Muscle of leg (tissue), 11 donors: Measurements from ENCODE around the gene COL20A1. TPM values are rescaled to one million over a fixed set of nuclear protein-coding genes. Genes with fewer than 3 reads are reported as not detected.
A peak's percentile ranks its signal among the peaks of the same experiment; 100 is the strongest.

Experiments used
- DNase-seq: peaks from one replicate; pipeline ENCODE4 v3.0.0; 2013
- H3K27ac ChIP-seq: one replicate; pipeline ENCODE4 v1.5.1; 2013; ENCODE audit warnings: mild to moderate bottlenecking, low read length, control low read depth
- H3K27me3 ChIP-seq: one replicate; pipeline ENCODE4 v1.6.1; 2013; ENCODE audit warnings: low read length; ENCODE audit not compliant: control insufficient read depth, insufficient read depth
- H3K36me3 ChIP-seq: one replicate; pipeline ENCODE4 v1.6.1; 2013; ENCODE audit warnings: low read length; ENCODE audit not compliant: control insufficient read depth, insufficient read depth
- H3K4me1 ChIP-seq: one replicate; pipeline ENCODE4 v1.6.1; 2013; ENCODE audit warnings: low read length; ENCODE audit not compliant: control insufficient read depth, insufficient read depth
- H3K4me3 ChIP-seq: one replicate; pipeline ENCODE4 v1.5.1; 2013; ENCODE audit warnings: low read length, control low read depth
- H3K9me3 ChIP-seq: replicated peaks from 2 replicates; pipeline ENCODE4 v1.6.1; 2013; ENCODE audit warnings: low read depth, low read length; ENCODE audit not compliant: control insufficient read depth
- WGBS: methylation state at CpG from one replicate; pipeline ENCODE4 v1.1.5; 2013; ENCODE audit warnings: missing lambda C conversion rate; ENCODE audit not compliant: insufficient coverage; 5-methylcytosine and 5-hydroxymethylcytosine counted together
- polyA plus RNA-seq, 8 donors: library from polyadenylated mRNA; unstranded; fragments of 120-200 nt; gene quantifications; one replicate each; pipeline versions ENCODE4 v1.2.1 to v1.2.3, GENCODE V29; 2013; ENCODE audit warnings: inconsistent platforms in 1 of 8, low replicate concordance in 1 of 8; ENCODE audit not compliant: insufficient read length in 8 of 8, insufficient read depth in 1 of 8
- total RNA-seq: library from RNA; stranded (reverse); fragments of 120-200 nt; gene quantifications from one replicate; pipeline ENCODE4 v1.2.4, GENCODE V29; 2013

The COL20A1 gene
- total and polyA plus RNA-seq, 9 donors = 4.6 to 15.2 (median 9.3) TPM

- H3K36me3 ChIP-seq = peaks cover 62% of the 10 kb centered on the region
- no peaks in the 10 kb centered on the region for H3K9me3 ChIP-seq
- WGBS = 89% methylated on average over 19 of the region's 20 CpGs
- no peaks in the 10 kb centered on the region for H3K27me3 ChIP-seq
- peaks cover 31% of the 10 kb centered on the region for H3K4me1 ChIP-seq
- no peak overlapping the region for H3K27ac ChIP-seq
- H3K4me3 ChIP-seq = no peak overlapping the region
- no peak for DNase-seq
These were observed 16.0 kb upstream of the COL20A1 start for GRCh38 chr20:63276956-63277355.

GRCh38 chr20:63277466-63278272 lies 15.3 kb upstream of the COL20A1 start:
- Histone ChIP-seq H3K27ac (no peak overlapping the region), H3K36me3 (peaks cover 66% of the 10 kb centered on the region), H3K4me1 (peaks cover 32% of the 10 kb centered on the region), H3K27me3 (no peaks in the 10 kb centered on the region), H3K9me3 (no peaks in the 10 kb centered on the region), H3K4me3 (no peak overlapping the region)
- DNase-seq = no peak
- 92% methylated on average over 30 of the region's 30 CpGs for WGBS

GRCh38 chr20:63278661-63279060 lies 14.3 kb upstream of the COL20A1 start:
- H3K9me3 ChIP-seq = no peaks in the 10 kb centered on the region
- no peak overlapping the region for H3K27ac ChIP-seq
- no peak for DNase-seq
- H3K4me1 ChIP-seq = peaks cover 30% of the 10 kb centered on the region
- WGBS = 73% methylated on average over 14 of the region's 17 CpGs
- no peak overlapping the region for H3K4me3 ChIP-seq
- H3K36me3 ChIP-seq = peaks cover 76% of the 10 kb centered on the region
- no peaks in the 10 kb centered on the region for H3K27me3 ChIP-seq

- Histone ChIP-seq H3K36me3 (peaks cover 87% of the 10 kb centered on the region), H3K27me3 (no peaks in the 10 kb centered on the region), H3K4me1 (peaks cover 19% of the 10 kb centered on the region), H3K4me3 (no peak overlapping the region), H3K9me3 (no peaks in the 10 kb centered on the region), H3K27ac (no peak overlapping the region)
- DNase-seq = no peak
- 95% methylated on average over 11 of the region's 15 CpGs for WGBS
These were observed 13.1 kb upstream of the COL20A1 start for GRCh38 chr20:63279931-63280330.

GRCh38 chr20:63280371-63280770 lies 12.6 kb upstream of the COL20A1 start:
- no peak overlapping the region for H3K4me3 ChIP-seq
- H3K4me1 ChIP-seq = peaks cover 19% of the 10 kb centered on the region
- 86% methylated on average over 5 of the region's 6 CpGs for whole genome bisulfite sequencing
- DNase-seq = no peak
- H3K36me3 ChIP-seq = peaks cover 88% of the 10 kb centered on the region
- H3K9me3 ChIP-seq = no peaks in the 10 kb centered on the region
- H3K27ac ChIP-seq = no peak overlapping the region
- H3K27me3 ChIP-seq = no peaks in the 10 kb centered on the region

GRCh38 chr20:63280929-63281545 lies 11.9 kb upstream of the COL20A1 start:
- Histone ChIP-seq H3K4me3 (no peak overlapping the region), H3K4me1 (peaks cover 19% of the 10 kb centered on the region), H3K9me3 (no peaks in the 10 kb centered on the region), H3K27ac (peak overlapping the region; percentile 65), H3K27me3 (no peaks in the 10 kb centered on the region), H3K36me3 (peaks cover 88% of the 10 kb centered on the region)
- DNase-seq = no peak
- WGBS = 72% methylated on average over 19 of the region's 19 CpGs

- H3K27ac ChIP-seq = peak overlapping the region; percentile 74
- DNase-seq = peak; percentile 54
- H3K4me1 ChIP-seq = peaks cover 19% of the 10 kb centered on the region
- H3K27me3 ChIP-seq = no peaks in the 10 kb centered on the region
- no peaks in the 10 kb centered on the region for H3K9me3 ChIP-seq
- no peak overlapping the region for H3K4me3 ChIP-seq
- WGBS = 85% methylated on average over 37 of the region's 38 CpGs
- peaks cover 87% of the 10 kb centered on the region for H3K36me3 ChIP-seq
These were observed 11.0 kb upstream of the COL20A1 start for GRCh38 chr20:63281742-63282665.

GRCh38 chr20:63282946-63283345 lies 10.0 kb upstream of the COL20A1 start:
- H3K36me3 ChIP-seq = peaks cover 89% of the 10 kb centered on the region
- DNase-seq = no peak
- no peaks in the 10 kb centered on the region for H3K9me3 ChIP-seq
- no peaks in the 10 kb centered on the region for H3K27me3 ChIP-seq
- H3K4me3 ChIP-seq = no peak overlapping the region
- H3K27ac ChIP-seq = no peak overlapping the region
- H3K4me1 ChIP-seq = peaks cover 19% of the 10 kb centered on the region
- 87% methylated on average over 14 of the region's 17 CpGs for WGBS

GRCh38 chr20:63283397-63284082 lies 9.4 kb upstream of the COL20A1 start:
- H3K9me3 ChIP-seq = no peaks in the 10 kb centered on the region
- WGBS = 92% methylated on average over 32 of the region's 33 CpGs
- peaks cover 19% of the 10 kb centered on the region for H3K4me1 ChIP-seq
- no peak overlapping the region for H3K4me3 ChIP-seq
- H3K27me3 ChIP-seq = no peaks in the 10 kb centered on the region
- no peak for DNase-seq
- H3K36me3 ChIP-seq = peaks cover 89% of the 10 kb centered on the region
- H3K27ac ChIP-seq = no peak overlapping the region
